HG03469 (cell line): ENCODE data around the gene PALD1.

ENCODE experiments used
- ATAC-seq: cut with Tn5 transposase; IDR thresholded peaks from one replicate; pipeline ENCODE4 v1.9.1; 2021; ENCODE audit warnings: mild to moderate bottlenecking, moderate library complexity, moderate number of reproducible peaks; ENCODE audit not compliant: unreplicated experiment

The PALD1 gene

GRCh38 chr10:70533189-70533558, 54.6 kb downstream of the PALD1 start:
- no peak for ATAC-seq

DNA sequence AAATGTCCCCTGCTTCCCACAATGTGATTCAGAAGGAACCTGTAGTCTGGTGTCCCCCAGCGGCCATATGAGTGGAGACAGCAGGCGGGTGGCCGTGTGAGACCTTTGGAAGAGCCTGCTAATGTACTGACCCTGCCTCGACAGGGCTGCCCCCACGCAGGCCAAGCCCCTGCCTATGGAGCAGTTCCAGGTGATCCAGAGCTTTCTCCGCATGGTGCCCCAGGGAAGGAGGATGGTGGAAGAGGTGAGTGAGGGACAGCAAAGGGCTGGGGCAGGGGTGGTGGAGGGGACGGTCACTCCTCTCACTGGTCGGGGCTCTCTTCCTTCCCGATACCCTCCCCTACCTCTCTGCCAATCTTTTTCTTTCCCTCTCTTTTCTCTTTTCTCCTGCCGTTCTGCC, 55.7 kb downstream of the PALD1 start:
- no peak for ATAC-seq

DNA sequence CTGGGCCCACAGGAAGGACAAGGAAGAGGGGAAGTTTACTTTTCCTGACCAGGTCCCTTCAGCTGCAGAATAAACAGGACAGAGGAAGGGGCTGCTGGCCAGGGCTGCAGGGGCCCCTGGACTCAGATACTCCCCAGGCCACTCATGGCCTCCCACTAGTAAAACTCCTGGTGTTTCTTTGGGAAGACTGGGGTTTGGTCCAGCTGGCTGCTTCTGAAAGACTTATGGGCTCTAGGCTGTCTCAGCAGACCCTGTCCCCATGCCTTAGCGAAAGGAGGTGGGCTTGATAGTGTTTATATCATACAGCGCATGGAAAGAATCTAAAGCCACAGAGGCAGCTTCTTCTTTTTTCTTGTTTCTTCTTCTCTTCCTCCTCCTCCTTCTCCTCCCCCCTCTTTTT, 56.4 kb downstream of the PALD1 start:
- ATAC-seq = no peak

DNA sequence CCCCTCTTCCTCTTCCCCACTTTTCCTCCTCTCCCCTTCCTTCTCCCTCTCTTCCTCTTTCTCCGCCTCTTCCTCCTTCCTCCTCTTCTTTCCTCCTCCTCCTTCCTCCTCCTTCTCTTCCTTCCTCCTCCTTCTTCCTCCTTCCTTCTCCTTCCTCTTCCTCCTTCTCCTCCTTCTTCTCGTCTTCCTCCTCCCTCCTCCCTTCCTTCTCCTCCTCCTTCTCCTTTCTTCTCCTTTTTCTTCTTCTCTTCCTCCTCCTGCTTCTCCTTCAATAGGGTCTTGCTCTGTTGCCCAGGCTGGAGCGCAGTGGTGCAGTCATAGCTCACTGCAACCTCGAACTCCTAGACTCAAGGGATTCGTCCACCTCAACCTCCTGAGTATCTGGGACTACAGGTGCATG, 56.9 kb downstream of the PALD1 start:
- no peak for ATAC-seq

DNA sequence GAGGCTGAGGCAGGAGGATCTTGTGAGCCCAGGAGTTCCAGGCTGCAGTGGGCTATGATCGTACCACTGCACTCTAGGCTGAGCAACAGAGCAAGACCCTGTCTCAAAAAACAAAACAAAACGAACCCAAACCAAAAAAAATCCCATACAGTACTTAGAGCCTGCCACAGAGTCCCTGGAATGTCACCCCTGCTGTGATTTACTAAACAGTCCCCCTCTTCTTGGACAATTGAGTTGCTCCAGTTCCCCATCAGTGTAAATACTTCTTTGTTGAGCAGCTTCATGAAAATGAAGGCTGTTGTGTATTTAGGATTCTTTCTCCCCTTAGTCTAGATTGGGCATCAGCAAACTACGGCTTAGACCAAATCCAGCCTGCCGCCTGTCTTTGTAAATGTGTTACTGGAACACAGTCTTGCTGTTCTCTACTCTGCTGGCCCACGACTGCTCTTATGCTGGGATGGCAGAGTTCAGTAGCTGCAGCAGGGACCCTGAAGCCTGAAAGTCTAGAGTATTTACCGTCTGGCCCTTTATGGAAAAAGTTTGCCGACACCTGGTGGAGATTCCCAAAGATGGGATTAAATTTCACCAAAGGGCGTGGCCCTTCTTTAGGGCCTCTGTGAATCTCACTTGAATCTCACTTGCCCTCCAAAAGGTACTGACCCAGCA, 57.8 kb downstream of the PALD1 start:
- no peak for ATAC-seq

GRCh38 chr10:70537398-70538194, 59.0 kb downstream of the PALD1 start:
- no peak for ATAC-seq

DNA sequence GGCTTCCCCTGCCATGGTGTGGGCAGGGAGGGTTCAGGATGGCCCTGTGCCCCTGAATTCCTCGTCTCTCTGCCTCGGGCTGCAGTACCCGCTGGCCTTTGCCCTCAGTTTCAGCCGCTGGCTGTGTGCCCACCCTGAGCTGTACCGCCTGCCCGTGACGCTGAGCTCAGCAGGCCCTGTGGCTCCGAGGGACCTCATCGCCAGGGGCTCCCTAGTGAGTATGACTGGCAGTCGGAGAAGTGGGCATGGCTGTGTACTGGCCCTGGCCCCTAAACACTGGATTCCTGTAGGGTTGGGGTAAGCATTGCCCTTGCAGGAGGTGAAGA, 59.6 kb downstream of the PALD1 start:
- ATAC-seq = no peak

DNA sequence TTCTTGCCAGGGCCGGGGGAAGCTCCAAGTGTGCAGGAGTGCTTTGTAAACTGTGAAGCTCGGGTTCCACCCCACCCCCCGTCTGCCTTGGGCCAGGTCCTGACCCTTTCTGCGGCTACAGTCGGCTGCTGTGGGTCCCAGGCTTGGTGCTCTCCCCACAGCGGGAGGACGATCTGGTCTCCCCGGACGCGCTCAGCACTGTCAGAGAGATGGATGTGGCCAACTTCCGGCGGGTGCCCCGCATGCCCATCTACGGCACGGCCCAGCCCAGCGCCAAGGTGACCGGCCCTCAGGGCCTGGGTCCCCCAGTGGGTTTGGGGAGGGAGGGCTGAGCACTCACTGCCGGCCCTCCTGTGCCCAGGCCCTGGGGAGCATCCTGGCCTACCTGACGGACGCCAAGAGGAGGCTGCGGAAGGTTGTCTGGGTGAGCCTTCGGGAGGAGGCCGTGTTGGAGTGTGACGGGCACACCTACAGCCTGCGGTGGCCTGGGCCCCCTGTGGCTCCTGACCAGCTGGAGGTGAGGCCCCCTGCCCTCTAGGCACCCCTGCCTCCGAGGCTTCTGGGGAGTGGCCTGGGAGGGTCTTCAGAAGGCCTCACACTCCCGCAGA, 60.3 kb downstream of the PALD1 start:
- ATAC-seq = no peak

- no peak for ATAC-seq
These were observed 60.9 kb downstream of the PALD1 start for GRCh38 chr10:70539471-70539870.

- ATAC-seq = no peak
These were observed 61.7 kb downstream of the PALD1 start for GRCh38 chr10:70540089-70540788.

GRCh38 chr10:70540789-70541360, 62.3 kb downstream of the PALD1 start:
- ATAC-seq = no peak

DNA sequence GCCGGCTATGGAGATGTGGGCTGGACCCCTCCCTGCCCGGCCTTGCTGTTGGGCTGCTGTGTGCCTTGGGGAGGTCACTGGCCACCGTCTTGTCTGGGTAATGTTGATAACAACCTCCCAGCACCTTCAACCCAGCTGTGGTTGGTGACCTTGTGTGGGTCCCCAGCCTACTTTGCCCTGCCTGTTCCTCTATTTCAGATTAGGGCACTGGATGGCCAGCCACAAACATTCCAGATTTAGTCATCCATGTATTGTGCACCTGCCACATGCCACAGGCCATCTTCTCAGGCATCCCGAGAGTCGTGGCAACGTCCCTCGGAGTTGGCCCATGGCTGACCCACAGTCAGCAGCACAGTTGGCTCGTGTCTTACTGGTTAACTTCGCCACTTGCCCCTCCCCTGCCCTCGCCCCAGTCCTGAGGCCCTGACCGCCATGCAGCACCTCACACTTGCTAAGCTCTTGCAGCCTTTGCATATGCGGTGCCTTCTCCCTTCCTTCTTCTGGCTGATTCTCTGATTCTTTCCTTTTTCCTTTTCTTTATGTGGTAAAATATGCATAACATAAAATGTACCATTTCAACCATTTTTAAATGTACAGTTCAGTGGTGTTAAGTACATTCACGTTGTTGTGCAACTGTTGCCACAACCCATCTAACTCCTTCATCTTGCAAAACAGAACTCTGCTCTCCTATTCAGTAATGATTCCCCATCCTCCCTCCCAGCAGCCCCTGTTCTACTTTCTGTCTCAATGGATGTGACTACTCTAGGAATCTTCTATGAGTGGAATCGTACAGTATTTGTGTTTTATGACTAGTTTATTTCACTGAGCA, 63.4 kb downstream of the PALD1 start:
- no peak for ATAC-seq

DNA sequence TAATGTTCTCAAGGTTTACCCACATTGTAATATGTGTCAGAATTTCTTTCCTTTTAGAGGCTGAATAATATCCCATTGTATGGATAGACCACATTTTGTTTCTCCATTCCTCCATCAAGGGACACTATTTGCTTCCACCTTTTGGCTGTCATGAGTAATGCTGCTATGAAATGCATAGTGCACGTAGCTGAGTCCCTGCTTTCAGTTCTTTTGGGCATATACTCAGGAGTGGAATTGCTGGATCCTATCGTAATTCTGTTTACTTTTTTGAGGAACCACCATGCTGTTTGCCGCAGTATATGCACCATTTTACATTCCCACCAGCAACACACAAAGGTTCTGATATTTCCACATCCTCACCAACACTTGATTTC, 64.0 kb downstream of the PALD1 start:
- ATAC-seq = no peak

DNA sequence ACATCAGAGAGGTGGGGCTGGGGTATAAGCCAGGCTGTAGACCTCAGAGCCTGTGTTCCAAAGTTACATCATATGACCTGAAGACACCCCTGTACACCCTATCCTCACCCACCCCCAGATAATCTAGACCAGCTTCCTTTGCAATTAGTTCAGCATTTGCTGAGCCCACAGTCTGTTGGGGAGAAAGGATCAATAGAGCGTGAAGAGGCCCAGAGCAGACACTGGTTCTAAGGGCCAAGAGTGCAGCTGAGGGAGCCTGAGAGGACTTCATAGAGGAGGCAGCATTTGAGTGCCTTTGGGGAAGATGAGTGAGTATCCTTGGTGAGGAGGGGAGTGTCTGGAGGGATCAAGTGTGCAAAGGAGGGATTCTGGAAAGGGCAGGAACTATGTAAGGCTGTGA, 65.3 kb downstream of the PALD1 start:
- ATAC-seq = no peak

DNA sequence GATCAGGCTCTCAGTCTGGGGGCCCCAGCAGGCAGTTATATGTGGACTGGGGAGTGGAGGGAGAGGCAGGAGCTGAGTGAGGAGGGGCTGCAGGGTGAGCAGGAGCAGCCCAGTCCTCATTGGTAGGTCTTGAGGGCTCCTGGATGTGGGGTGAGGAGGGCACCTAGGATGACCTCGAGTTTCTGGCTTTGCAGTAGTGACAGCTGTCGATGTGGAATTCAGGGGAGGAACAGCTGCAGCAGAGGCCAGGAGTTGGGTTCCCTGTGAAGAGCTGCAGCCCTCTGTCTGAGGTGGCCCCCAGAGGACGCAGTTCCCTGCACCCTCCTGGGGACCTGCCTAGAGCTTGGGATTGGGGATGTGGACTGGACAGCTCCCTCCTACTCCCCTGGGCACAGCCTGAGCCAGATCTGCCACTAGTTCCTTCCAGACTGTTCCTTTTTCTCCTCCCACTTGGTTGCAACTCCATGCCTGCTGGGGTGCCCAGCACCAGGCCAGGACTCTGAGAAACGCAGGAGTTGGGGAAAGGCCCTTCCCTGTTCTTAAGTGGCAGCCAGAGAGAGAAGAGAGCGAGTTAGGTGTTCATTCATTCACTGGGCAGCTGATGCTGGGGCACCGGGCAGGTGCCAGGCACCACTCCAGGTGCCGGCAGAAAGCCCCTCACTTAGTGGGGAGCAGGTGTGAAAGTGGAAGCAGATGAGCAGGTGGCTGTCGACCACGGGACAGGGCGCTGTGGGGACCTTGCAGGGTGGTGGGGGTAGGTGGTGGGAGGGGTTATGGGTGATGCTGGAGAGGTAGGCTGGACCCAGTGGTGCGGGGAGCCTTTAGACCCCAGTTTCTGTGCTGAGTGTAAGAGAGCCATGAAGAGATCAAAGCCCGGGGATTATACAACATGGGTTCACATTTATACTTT, 66.1 kb downstream of the PALD1 start:
- no peak for ATAC-seq

DNA sequence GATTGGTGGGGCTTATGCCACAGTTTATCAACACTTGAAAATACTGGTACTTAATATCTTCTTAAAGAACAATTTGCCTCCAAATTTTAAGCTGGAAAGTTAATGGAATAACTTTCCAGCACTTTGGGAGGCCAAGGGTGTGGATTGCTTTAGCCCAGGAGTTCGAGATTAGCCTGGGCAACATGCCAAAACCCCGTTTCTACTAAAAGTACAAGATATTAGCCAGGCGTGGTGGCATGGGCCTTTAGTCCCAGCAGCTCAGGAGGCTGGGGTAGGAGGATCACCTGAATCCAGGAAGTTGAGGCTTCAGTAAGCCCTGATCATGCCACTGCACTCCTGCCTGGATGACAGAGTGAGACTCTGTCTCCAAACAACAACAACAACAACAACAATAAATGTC, 68.0 kb downstream of the PALD1 start:
- ATAC-seq = no peak

DNA sequence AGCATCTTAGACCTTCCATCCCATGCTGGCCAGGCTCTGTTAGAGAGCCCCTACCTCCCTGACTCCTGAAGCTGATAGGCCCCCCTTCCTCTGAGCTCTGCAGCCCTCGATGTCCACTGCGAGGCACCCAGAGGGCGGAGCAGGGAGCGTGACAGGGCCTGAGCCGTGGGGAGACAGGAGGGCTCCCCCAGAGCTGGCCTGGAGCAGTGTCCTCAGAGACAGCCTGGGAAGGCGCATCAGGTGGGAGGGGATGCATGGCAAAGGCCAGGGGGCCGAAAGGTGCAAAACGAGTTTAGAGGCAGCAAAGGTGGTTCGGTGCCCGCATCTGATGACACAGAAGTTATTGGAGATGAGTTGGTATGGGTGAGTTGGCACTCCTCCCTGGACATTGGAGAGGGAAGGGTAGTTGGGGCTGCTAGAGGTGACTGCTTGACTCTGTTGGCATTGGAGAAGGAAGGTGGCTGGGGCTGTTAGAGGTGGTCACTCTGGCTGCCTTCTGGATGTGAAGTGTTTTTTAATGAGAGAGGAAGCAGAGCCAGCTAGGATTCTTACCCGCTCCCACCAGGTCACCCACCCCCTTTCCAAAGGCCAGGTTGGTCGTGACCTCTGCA, 70.9 kb downstream of the PALD1 start:
- no peak for ATAC-seq

GRCh38 chr10:70549962-70550458, 71.4 kb downstream of the PALD1 start:
- no peak for ATAC-seq

- ATAC-seq = no peak
These were observed 71.9 kb downstream of the PALD1 start for GRCh38 chr10:70550459-70550858.
